Smooth muscle cell (in vitro differentiated cells): ENCODE data around the gene BUD31. TPM values are rescaled to one million over a fixed set of nuclear protein-coding genes. Genes with fewer than 3 reads are reported as not detected.
"Not testable (repeated sequence)": the region's sequence is repeated elsewhere in the genome, so short reads cannot be mapped to it uniquely, and the experiment has no call there.

Experiments
- DNase-seq: peaks from one replicate; lab custom pipeline; 2025; ENCODE audit not compliant: unreplicated experiment; lab: John Stamatoyannopoulos, UW
- H2AFZ ChIP-seq: fragments of 200-600 bp; sonication (generic); 2 replicates; pipeline ENCODE4 v1.6.0; 2016; ENCODE audit warnings: antibody characterized with exemption, low read depth, mild to moderate bottlenecking
- H3F3A ChIP-seq: fragments of 200-600 bp; sonication (generic); 2 replicates; pipeline ENCODE4 v1.6.0; 2017; ENCODE audit warnings: antibody characterized with exemption, low read depth
- H3K27ac ChIP-seq: fragments of 200-600 bp; sonication (generic); 2 replicates; pipeline ENCODE4 v1.5.1; 2016; ENCODE audit warnings: low read depth, mild to moderate bottlenecking
- H3K27me3 ChIP-seq: fragments of 200-600 bp; sonication (generic); 2 replicates; pipeline ENCODE4 v1.6.1; 2016; ENCODE audit warnings: low read depth, mild to moderate bottlenecking
- H3K36me3 ChIP-seq: fragments of 200-600 bp; sonication (generic); 2 replicates; pipeline ENCODE4 v1.5.1; 2016; ENCODE audit warnings: low read depth
- H3K4me1 ChIP-seq: fragments of 200-600 bp; sonication (generic); 2 replicates; pipeline ENCODE4 v1.5.1; 2016; ENCODE audit warnings: low read depth
- H3K4me2 ChIP-seq: fragments of 200-600 bp; sonication (generic); 2 replicates; pipeline ENCODE4 v1.6.0; 2016; ENCODE audit warnings: mild to moderate bottlenecking
- H3K4me3 ChIP-seq: fragments of 200-600 bp; sonication (generic); 2 replicates; pipeline ENCODE4 v1.5.1; 2016; ENCODE audit warnings: mild to moderate bottlenecking
- H3K79me2 ChIP-seq: fragments of 200-600 bp; sonication (generic); 2 replicates; pipeline ENCODE4 v1.6.0; 2016; ENCODE audit warnings: low read depth, mild to moderate bottlenecking
- H3K9ac ChIP-seq: fragments of 200-600 bp; sonication (generic); 2 replicates; pipeline ENCODE4 v1.6.0; 2016; ENCODE audit warnings: low read depth
- H3K9me3 ChIP-seq: fragments of 200-600 bp; sonication (generic); replicated peaks from 2 replicates; pipeline ENCODE4 v1.5.1; 2016; ENCODE audit warnings: low read depth
- H4K20me1 ChIP-seq: fragments of 200-600 bp; sonication (generic); 2 replicates; pipeline ENCODE4 v1.6.0; 2016; ENCODE audit warnings: low read depth
- WGBS: methylation state at CpG from one replicate; pipeline ENCODE4 v1.1.7; 2016; ENCODE audit warnings: low lambda C conversion rate; 5-methylcytosine and 5-hydroxymethylcytosine counted together
- polyA plus RNA-seq: library from polyadenylated mRNA; unstranded; fragments of >200 nt; fragmentation: Nextera tagmentation; extraction: Ambion mirVana; gene quantifications from 2 replicates; pipeline ENCODE4 v1.2.1, GENCODE V29; 2016
- total RNA-seq: library from RNA; depleted of rRNA; stranded (reverse); fragments of >200 nt; gene quantifications from 2 replicates; pipeline ENCODE4 v1.2.3, GENCODE V29; 2014
- TF ChIP-seq, protein P1 (sequence below): fragments of 200-600 bp; sonication (generic); IDR thresholded peaks from 2 replicates; pipeline ENCODE4 v1.5.1; 2017; ENCODE audit warnings: borderline replicate concordance, mild to moderate bottlenecking, antibody characterized with exemption; ENCODE audit not compliant: insufficient read depth, poor library complexity, severe bottlenecking

Gene BUD31
- total and polyA plus RNA-seq, 2 experiments from 2014 or later: 97.2 to 249 TPM

DNA sequence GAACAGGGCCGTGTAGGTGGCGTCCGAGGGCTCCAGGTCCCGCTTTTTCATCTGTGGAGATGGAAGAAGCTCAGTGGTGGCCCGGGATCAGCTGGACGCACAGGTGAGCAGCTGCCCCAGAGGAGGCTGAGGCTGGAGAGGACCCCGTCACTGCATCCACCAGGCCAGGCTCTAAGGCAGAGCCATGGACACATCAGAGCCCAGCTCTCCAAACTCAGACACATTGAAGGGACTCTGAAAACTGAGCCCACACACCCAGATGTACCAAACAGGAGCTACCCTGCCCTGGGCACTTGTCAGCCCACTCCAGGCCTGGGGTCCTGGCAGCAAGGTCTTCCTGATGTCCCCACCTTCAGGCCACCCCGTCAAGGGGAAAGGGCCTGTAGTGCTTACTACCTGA is 21.0 kb downstream of the BUD31 start:
- TF ChIP-seq, protein P1, sequence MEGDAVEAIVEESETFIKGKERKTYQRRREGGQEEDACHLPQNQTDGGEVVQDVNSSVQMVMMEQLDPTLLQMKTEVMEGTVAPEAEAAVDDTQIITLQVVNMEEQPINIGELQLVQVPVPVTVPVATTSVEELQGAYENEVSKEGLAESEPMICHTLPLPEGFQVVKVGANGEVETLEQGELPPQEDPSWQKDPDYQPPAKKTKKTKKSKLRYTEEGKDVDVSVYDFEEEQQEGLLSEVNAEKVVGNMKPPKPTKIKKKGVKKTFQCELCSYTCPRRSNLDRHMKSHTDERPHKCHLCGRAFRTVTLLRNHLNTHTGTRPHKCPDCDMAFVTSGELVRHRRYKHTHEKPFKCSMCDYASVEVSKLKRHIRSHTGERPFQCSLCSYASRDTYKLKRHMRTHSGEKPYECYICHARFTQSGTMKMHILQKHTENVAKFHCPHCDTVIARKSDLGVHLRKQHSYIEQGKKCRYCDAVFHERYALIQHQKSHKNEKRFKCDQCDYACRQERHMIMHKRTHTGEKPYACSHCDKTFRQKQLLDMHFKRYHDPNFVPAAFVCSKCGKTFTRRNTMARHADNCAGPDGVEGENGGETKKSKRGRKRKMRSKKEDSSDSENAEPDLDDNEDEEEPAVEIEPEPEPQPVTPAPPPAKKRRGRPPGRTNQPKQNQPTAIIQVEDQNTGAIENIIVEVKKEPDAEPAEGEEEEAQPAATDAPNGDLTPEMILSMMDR: no peak
- peaks cover 3% of the 10 kb centered on the region for H3K36me3 ChIP-seq

GRCh38 chr7:99431756-99432540 is 23.2 kb downstream of the BUD31 start:
- not testable (repeated sequence) for DNase-seq, H3K9me3 ChIP-seq, H3K36me3 ChIP-seq, H3K79me2 ChIP-seq, H3K4me1 ChIP-seq, H2AFZ ChIP-seq, H3K27me3 ChIP-seq, H3K4me2 ChIP-seq, H3K27ac ChIP-seq, H3K9ac ChIP-seq, H3F3A ChIP-seq, H4K20me1 ChIP-seq, H3K4me3 ChIP-seq
- 44% methylated on average over 13 of the region's 13 CpGs for WGBS

More for the DNA sequence above, 21.0 kb downstream of the BUD31 start:
- 98% methylated on average over 8 of the region's 8 CpGs for WGBS
- Histone ChIP-seq H3K79me2 (no peaks in the 10 kb centered on the region), H3K9ac (no peak overlapping the region), H3K27me3 (no peaks in the 10 kb centered on the region), H3K27ac (no peak overlapping the region), H3K4me2 (no peak overlapping the region), H2AFZ (no peak overlapping the region), H3K4me1 (no peaks in the 10 kb centered on the region), H3K9me3 (no peaks in the 10 kb centered on the region), H3K4me3 (no peak overlapping the region), H3F3A (no peaks in the 10 kb centered on the region), H4K20me1 (no peaks in the 10 kb centered on the region)
- DNase-seq: no peak

DNA sequence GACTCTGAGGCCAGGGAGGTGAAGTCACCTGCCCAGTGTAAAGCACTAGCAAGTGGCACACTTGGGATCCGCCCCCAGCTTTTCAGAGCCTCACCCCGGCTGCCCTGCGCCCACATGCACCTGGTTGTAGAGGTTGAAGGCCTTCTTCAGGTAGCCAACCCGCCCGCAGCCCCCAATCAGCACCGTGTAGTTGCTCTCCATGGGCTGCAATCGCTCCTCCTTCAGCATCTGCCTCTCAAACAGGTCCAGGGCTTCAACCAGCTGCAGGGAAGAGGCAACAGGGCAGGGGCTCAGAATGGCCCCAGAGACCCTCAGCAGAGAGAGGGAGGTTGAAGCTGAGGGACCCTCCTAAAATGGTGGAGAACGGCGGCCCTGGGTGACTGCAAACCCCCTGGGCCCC is 24.4 kb downstream of the BUD31 start:
- Histone ChIP-seq H3K4me2 (no peak overlapping the region), H3F3A (no peaks in the 10 kb centered on the region), H2AFZ (no peak overlapping the region), H3K27ac (no peak overlapping the region), H3K27me3 (no peaks in the 10 kb centered on the region), H3K4me1 (peaks cover 5% of the 10 kb centered on the region), H3K4me3 (no peak overlapping the region), H3K79me2 (peaks cover 20% of the 10 kb centered on the region), H4K20me1 (no peaks in the 10 kb centered on the region), H3K9ac (no peak overlapping the region), H3K9me3 (no peaks in the 10 kb centered on the region), H3K36me3 (peaks cover 3% of the 10 kb centered on the region)
- no peak for DNase-seq
- TF ChIP-seq, protein P1: no peak
- over 99% methylated on average over 9 of the region's 9 CpGs for WGBS

GRCh38 chr7:99437946-99438572 is 29.3 kb downstream of the BUD31 start:
- 25% methylated on average over 14 of the region's 20 CpGs for WGBS
- Histone ChIP-seq H3K4me2 (peak overlapping the region; percentile 87), H3K9me3 (no peaks in the 10 kb centered on the region), H3K79me2 (peaks cover 46% of the 10 kb centered on the region), H3K4me3 (peak overlapping the region; percentile 84), H3K36me3 (no peaks in the 10 kb centered on the region), H2AFZ (peak overlapping the region; percentile 82), H3K27me3 (no peaks in the 10 kb centered on the region), H3K4me1 (peaks cover 12% of the 10 kb centered on the region), H3K27ac (peak overlapping the region; percentile 36), H4K20me1 (peaks cover 18% of the 10 kb centered on the region), H3F3A (no peaks in the 10 kb centered on the region), H3K9ac (peak overlapping the region; percentile 85)
- TF ChIP-seq, protein P1: no peak
- no peak for DNase-seq
